Thymus (tissue), 11 donors: Measurements from ENCODE around the gene BSN. TPM values are rescaled to one million over a fixed set of nuclear protein-coding genes. Genes with fewer than 3 reads are reported as not detected.

Experiments used
- DNase-seq, 9 donors: peaks; one replicate each; pipeline ENCODE4 v3.0.0-alpha.2; 2013; ENCODE audit warnings: low spot score in 9 of 9, low read depth in 6 of 9, missing footprints in 1 of 9
- H3K27ac ChIP-seq, 2 donors: one replicate each; pipeline ENCODE4 v1.5.1; 2013; ENCODE audit warnings: control low read depth in 1 of 2, low read depth in 1 of 2, low read length in 1 of 2, mild to moderate bottlenecking in 1 of 2, moderate library complexity in 1 of 2
- H3K27me3 ChIP-seq, 2 donors: one replicate each; pipeline ENCODE4 v1.5.1; 2013; ENCODE audit warnings: low read length in 1 of 2; ENCODE audit not compliant: control insufficient read depth in 2 of 2, insufficient read depth in 1 of 2
- H3K36me3 ChIP-seq, 2 donors: one replicate each; pipeline ENCODE4 v1.5.1; 2013; ENCODE audit warnings: low read length in 1 of 2, mild to moderate bottlenecking in 1 of 2, moderate library complexity in 1 of 2; ENCODE audit not compliant: control insufficient read depth in 2 of 2, insufficient read depth in 2 of 2
- H3K4me1 ChIP-seq, 2 donors: one replicate each; pipeline ENCODE4 v1.5.1; 2013; ENCODE audit warnings: low read length in 2 of 2; ENCODE audit not compliant: control insufficient read depth in 2 of 2, insufficient read depth in 2 of 2
- H3K4me3 ChIP-seq, 2 donors: one replicate each; pipeline ENCODE4 v1.5.1; 2013; ENCODE audit warnings: low read length in 2 of 2, control low read depth in 1 of 2, mild to moderate bottlenecking in 1 of 2
- H3K9me3 ChIP-seq, 2 donors: one replicate each; pipeline ENCODE4 v1.5.1; 2013; ENCODE audit warnings: low read length in 1 of 2, mild to moderate bottlenecking in 1 of 2; ENCODE audit not compliant: control insufficient read depth in 2 of 2, insufficient read depth in 1 of 2
- WGBS: extraction: QIAGEN DNeasy Blood & Tissue Kit; methylation state at CpG from one replicate; pipeline ENCODE4 v1.1.7; 2013; 5-methylcytosine and 5-hydroxymethylcytosine counted together
- polyA plus RNA-seq: library from polyadenylated mRNA; stranded (reverse); fragments of 200-250 nt; gene quantifications from one replicate; pipeline ENCODE4 v1.2.3, GENCODE V29; 2013
- total RNA-seq: library from RNA; stranded (reverse); fragments of 120-200 nt; gene quantifications from one replicate; pipeline ENCODE4 v1.2.4, GENCODE V29; 2013
- donor health status: healthy.

The BSN gene
- total and polyA plus RNA-seq, 2 donors = 0.09 TPM

DNA sequence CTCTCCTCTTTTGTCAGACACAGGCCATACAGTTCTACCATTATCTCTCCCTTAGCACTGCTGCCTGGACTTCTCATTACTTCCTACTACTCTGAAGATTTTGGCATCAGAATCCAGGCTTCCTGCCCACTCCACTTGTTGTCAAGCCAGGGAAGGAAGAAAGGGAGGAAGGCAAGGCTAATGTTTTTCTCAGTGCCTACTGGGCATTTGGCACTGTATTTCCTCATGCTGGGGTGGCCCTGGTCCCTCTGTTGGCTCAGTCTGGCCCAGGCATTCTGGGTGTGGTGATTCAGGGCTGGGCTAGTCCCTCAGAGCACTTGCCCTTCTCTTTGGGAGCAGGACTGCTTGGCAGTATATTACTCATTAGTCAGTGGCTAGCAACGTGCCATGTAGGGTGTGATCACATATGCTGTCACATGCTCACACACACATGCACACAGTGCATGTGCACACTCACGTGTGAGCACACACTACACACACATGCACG lies 52.9 kb downstream of the BSN start:
- H3K27ac ChIP-seq = no peak overlapping the region
- no peak for DNase-seq
- H3K4me3 ChIP-seq = no peak overlapping the region
- no peaks in the 10 kb centered on the region for H3K27me3 ChIP-seq
- 96% methylated on average over 3 of the region's 3 CpGs for WGBS
- H3K4me1 ChIP-seq = peaks cover 0 to 3% of the 10 kb centered on the region in 2 donors
- no peaks in the 10 kb centered on the region for H3K9me3 ChIP-seq
- no peaks in the 10 kb centered on the region for H3K36me3 ChIP-seq

GRCh38 chr3:49607796-49608195 lies 53.5 kb downstream of the BSN start:
- Histone ChIP-seq H3K36me3 (no peaks in the 10 kb centered on the region), H3K27ac (no peak overlapping the region), H3K27me3 (no peaks in the 10 kb centered on the region), H3K9me3 (no peaks in the 10 kb centered on the region), H3K4me1 (peaks cover 0 to 1% of the 10 kb centered on the region in 2 donors), H3K4me3 (no peak overlapping the region)
- DNase-seq = no peak
- WGBS = 74% methylated on average over 5 of the region's 5 CpGs

- Histone ChIP-seq H3K27ac (no peak overlapping the region), H3K4me1 (no peaks in the 10 kb centered on the region), H3K4me3 (no peak overlapping the region), H3K36me3 (no peaks in the 10 kb centered on the region), H3K9me3 (no peaks in the 10 kb centered on the region), H3K27me3 (no peaks in the 10 kb centered on the region)
- DNase-seq = no peak
- 97% methylated on average over 5 of the region's 5 CpGs for WGBS
These were observed 55.0 kb downstream of the BSN start for GRCh38 chr3:49609314-49609713.

GRCh38 chr3:49609815-49610214 lies 55.5 kb downstream of the BSN start:
- H3K27me3 ChIP-seq = no peaks in the 10 kb centered on the region
- no peak overlapping the region for H3K4me3 ChIP-seq
- WGBS = 94% methylated on average over 6 of the region's 6 CpGs
- H3K27ac ChIP-seq = no peak overlapping the region
- no peak for DNase-seq
- no peaks in the 10 kb centered on the region for H3K36me3 ChIP-seq
- H3K9me3 ChIP-seq = no peaks in the 10 kb centered on the region
- no peaks in the 10 kb centered on the region for H3K4me1 ChIP-seq

DNA sequence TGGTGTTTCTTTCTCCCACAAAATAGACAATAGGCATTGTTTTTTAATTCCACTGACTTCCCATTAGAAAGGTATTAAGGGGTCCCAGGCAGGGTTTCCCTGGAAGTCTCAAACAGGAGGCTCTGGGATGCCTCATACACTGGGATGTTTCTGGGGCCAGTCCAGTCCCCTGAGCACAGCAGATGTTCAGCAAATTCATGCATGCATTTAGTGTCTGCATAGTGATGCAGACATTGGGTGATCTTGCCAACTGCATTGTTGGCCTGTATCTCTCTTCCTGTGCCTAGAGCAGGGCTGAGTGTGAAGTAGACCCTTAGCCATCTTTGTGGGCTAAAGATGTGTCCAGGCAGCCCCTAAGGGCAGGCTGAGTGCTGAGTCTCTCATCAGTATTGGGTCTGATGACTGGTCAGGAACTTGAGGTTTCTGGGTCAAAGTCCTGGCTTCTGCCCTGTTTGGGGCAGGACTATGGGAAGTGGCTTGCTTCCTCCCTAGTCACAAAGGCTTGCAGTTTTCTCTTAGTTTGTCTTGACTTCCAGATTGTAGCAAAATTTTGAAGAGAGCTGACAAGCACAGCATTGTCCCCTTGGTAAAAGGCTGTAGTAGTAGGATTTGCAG lies 56.5 kb downstream of the BSN start:
- Histone ChIP-seq H3K9me3 (no peaks in the 10 kb centered on the region), H3K27me3 (no peaks in the 10 kb centered on the region), H3K36me3 (no peaks in the 10 kb centered on the region), H3K4me1 (no peaks in the 10 kb centered on the region), H3K4me3 (no peak overlapping the region), H3K27ac (no peak overlapping the region)
- DNase-seq = no peak

GRCh38 chr3:49611291-49611690 lies 57.0 kb downstream of the BSN start:
- Histone ChIP-seq H3K4me1 (no peaks in the 10 kb centered on the region), H3K27ac (no peak overlapping the region), H3K4me3 (no peak overlapping the region), H3K27me3 (no peaks in the 10 kb centered on the region), H3K36me3 (no peaks in the 10 kb centered on the region), H3K9me3 (no peaks in the 10 kb centered on the region)
- 96% methylated on average over 6 of the region's 6 CpGs for WGBS
- no peak for DNase-seq

- no peak for DNase-seq
These were observed 57.4 kb downstream of the BSN start for GRCh38 chr3:49611719-49612118.

DNA sequence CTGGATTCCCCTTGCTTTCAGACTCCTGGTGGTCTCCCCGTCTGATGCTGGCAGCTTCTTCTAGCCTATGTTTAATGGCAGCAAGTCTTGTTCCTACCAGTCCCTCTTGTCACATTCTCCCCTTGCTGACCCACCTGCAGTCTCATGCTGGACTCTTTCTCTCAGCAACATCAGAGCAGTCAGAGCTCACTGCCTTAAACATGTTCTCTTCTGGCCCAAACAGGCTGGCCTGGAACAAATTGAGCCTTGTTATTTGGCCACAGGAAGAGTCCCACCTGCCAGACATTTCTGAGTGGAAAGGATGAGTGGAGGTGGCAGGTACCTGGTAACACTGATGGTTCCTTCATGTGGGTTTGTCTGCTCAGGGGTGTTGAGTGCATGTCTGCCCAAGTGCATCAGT lies 60.7 kb downstream of the BSN start:
- WGBS = 91% methylated on average over 1 of the region's 1 CpG
- no peaks in the 10 kb centered on the region for H3K9me3 ChIP-seq
- no peak overlapping the region for H3K27ac ChIP-seq
- H3K36me3 ChIP-seq = no peaks in the 10 kb centered on the region
- no peak overlapping the region for H3K4me3 ChIP-seq
- H3K27me3 ChIP-seq = no peaks in the 10 kb centered on the region
- no peaks in the 10 kb centered on the region for H3K4me1 ChIP-seq
- no peak for DNase-seq

More at GRCh38 chr3:49611719-49612118, 57.4 kb downstream of the BSN start:
- H3K4me3 ChIP-seq = no peak overlapping the region
- no peaks in the 10 kb centered on the region for H3K36me3 ChIP-seq
- no peak overlapping the region for H3K27ac ChIP-seq
- no peaks in the 10 kb centered on the region for H3K27me3 ChIP-seq
- no peaks in the 10 kb centered on the region for H3K9me3 ChIP-seq
- H3K4me1 ChIP-seq = no peaks in the 10 kb centered on the region

DNA sequence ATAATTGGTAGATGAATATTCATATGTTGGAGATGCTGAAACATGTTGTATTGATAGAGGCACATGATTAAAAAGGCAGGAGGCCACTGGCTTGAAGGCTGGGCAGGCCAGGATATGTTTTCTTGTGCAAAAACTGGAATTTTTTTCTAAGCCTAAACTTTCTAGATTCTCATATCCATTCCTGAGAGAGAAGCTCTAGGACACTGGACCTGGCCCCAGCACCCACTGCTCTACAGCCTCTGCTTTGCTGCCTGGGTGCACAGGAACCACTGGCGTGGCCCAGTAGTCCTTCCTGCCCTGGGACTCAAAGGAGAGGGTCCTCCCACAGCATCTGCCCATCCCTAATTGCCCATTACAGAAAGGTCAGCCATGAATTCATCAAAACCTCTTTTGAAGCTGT lies 61.8 kb downstream of the BSN start:
- WGBS = 83% methylated on average over 1 of the region's 1 CpG

More for the DNA sequence above, 61.8 kb downstream of the BSN start:
- no peaks in the 10 kb centered on the region for H3K36me3 ChIP-seq
- no peaks in the 10 kb centered on the region for H3K27me3 ChIP-seq
- no peaks in the 10 kb centered on the region for H3K9me3 ChIP-seq
- no peaks in the 10 kb centered on the region for H3K4me1 ChIP-seq
- no peak overlapping the region for H3K27ac ChIP-seq
- no peak for DNase-seq
- no peak overlapping the region for H3K4me3 ChIP-seq
